ENCODE data around the gene TAOK1. TPM values are rescaled to one million over a fixed set of nuclear protein-coding genes. Genes with fewer than 3 reads are reported as not detected.

The TAOK1 gene
- total and polyA plus RNA-seq, 10 of the 15 experiments (the other 5 are each of a cell fraction or from before 2014, with no cell fraction given): 2.0 to 27.1 (median 11.8) TPM

DNA sequence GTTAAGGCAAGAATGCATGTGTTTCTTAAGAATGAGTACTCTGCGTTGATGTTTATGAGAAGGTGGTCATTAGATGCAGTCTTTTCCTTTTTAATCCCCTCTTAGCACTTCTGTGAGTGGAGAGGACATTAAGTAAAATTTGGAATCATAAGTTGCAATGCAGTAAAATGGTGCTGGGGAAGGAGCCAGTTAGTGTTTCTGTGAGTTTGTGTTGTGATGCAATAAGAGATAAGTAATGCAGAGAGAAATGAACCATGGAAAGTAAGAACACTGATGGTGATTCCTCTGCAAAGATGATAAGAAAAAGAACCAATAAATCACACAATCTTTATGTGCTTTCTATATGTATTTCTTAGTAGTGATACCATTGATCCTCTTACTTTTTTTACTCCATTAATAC, 156.7 kb downstream of the TAOK1 start:
- Histone ChIP-seq H3K27me3 (replicated peaks in 1 of 2; ENCODE audit: control insufficient read depth in 2 of 2, insufficient read depth in 2 of 2, low read length in 1 of 2) (no peaks in the 10 kb centered on the region), H4K20me1 (ENCODE audit: control insufficient read depth, insufficient read depth) (no peaks in the 10 kb centered on the region), H3K9ac (ENCODE audit: control insufficient read depth, insufficient read depth, low read length) (no peak overlapping the region), H3K79me2 (ENCODE audit: control insufficient read depth, insufficient read depth, low read length) (no peaks in the 10 kb centered on the region), H3K27ac (ENCODE audit: control insufficient read depth, insufficient read depth) (no peak overlapping the region), H3K4me3 (no peak overlapping the region), H3K4me2 (ENCODE audit: control insufficient read depth, insufficient read depth) (no peak overlapping the region), H2AFZ (ENCODE audit: control insufficient read depth, low read depth, low read length) (no peak overlapping the region), H3K9me3 (replicated peaks; ENCODE audit: control insufficient read depth, insufficient read depth, low read length) (no peaks in the 10 kb centered on the region), H3K4me1 (ENCODE audit: control insufficient read depth, insufficient read depth, low read length) (peaks cover 9% of the 10 kb centered on the region; the same call in 1 of the 2 replicates), H3K36me3 (ENCODE audit: control insufficient read depth in 2 of 2, insufficient read depth in 2 of 2, low read length in 1 of 2) (peaks cover 4 to 14% of the 10 kb centered on the region in 2 experiments; a peak in 3 of 4 replicates)
- in situ Hi-C loops (cut with MboI): no loop called here
- ATAC-seq (no peak), DNase-seq (ENCODE audit: low read depth, low spot score) (no peak), FAIRE-seq (no peak)
- TF ChIP-seq TCF7 (IDR thresholded peaks at IDR 0.05; ENCODE audit: borderline replicate concordance) (no peak), CBX3 (IDR thresholded peaks at IDR 0.05; ENCODE audit: borderline replicate concordance, low read depth) (no peak), POLR2AphosphoS5 (IDR thresholded peaks at IDR 0.05; ENCODE audit: low read length) (no peak), NFYA (IDR thresholded peaks at IDR 0.05; ENCODE audit: borderline replicate concordance, low read depth, low read length) (no peak), JUND (IDR thresholded peaks at IDR 0.05; ENCODE audit: low read depth, low read length) (no peak), FOS (IDR thresholded peaks at IDR 0.05; ENCODE audit: borderline replicate concordance, extremely low read depth, insufficient read length) (no peak), FOXM1 (IDR thresholded peaks at IDR 0.05; ENCODE audit: low read depth, low read length) (no peak), CBFB (IDR thresholded peaks at IDR 0.05; ENCODE audit: low read depth) (no peak), SMC3 (IDR thresholded peaks at IDR 0.05; ENCODE audit: borderline replicate concordance, low read length) (no peak), SMARCA5 (IDR thresholded peaks at IDR 0.05) (no peak), MEF2A (IDR thresholded peaks at IDR 0.05; ENCODE audit: insufficient read depth, low read depth, low read length) (no peak), TARDBP (IDR thresholded peaks at IDR 0.05; ENCODE audit: borderline replicate concordance) (no peak), ESRRA (IDR thresholded peaks at IDR 0.05; ENCODE audit: low read length) (no peak)
- TF ChIP-seq, protein P1, sequence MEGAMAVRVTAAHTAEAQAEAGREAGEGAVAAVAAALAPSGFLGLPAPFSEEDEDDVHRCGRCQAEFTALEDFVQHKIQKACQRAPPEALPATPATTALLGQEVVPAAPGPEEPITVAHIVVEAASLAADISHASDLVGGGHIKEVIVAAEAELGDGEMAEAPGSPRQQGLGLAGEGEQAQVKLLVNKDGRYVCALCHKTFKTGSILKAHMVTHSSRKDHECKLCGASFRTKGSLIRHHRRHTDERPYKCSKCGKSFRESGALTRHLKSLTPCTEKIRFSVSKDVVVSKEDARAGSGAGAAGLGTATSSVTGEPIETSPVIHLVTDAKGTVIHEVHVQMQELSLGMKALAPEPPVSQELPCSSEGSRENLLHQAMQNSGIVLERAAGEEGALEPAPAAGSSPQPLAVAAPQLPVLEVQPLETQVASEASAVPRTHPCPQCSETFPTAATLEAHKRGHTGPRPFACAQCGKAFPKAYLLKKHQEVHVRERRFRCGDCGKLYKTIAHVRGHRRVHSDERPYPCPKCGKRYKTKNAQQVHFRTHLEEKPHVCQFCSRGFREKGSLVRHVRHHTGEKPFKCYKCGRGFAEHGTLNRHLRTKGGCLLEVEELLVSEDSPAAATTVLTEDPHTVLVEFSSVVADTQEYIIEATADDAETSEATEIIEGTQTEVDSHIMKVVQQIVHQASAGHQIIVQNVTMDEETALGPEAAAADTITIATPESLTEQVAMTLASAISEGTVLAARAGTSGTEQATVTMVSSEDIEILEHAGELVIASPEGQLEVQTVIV (IDR thresholded peaks at IDR 0.05; ENCODE audit: borderline replicate concordance, partially characterized antibody): no peak
- no TSS peak for BruUV-seq (replicated peaks)
- SMC1A ChIA-PET (ENCODE audit: uncharacterized antibody, unreplicated experiment): interaction anchor here (1.1 kb wide), 1 partner anchor 10 kb away, joined by 3 read pairs; no protein-coding TSS in a partner anchor
- intact Hi-C loops (cut with micrococcal nuclease; ENCODE audit: unreplicated experiment): no loop called here
- RAD21 ChIA-PET (ENCODE audit: unreplicated experiment): no interaction called here
- POLR2A ChIA-PET: no interaction called here
- CTCF ChIA-PET: interaction anchor here (1.1 to 2.2 kb wide), 3 partner anchors 9 to 177 kb away, joined by 3 to 9 read pairs (median 6); no protein-coding TSS in a partner anchor
- WGBS (ENCODE audit: insufficient coverage, insufficient replicate concordance, low lambda C conversion rate, missing lambda C conversion rate): 100% methylated on average over 1 of the region's 1 CpG

All from GM12878 (cell line).